ENCODE data around the gene MST1.

DNA sequence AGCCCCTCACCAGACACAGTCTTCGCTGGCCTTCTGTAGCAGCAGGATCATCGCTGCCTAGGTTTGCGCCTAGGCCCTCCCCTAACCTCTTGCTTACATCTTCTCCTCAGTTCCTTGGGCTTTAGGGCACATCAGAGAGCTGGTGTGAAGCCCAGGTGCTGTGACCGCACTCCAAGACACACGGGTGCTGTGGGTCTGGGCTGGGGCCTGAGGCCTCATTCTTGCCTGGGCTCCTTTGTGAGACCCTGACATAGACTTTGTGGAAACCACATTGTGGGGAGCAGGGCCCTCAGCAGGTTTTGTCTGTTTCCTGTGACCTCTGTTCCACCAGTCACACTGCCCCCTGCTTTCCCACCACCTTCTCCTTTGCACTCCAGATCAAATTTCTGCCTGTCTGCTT lies 22.2 kb upstream of the MST1 start:
- TF ChIP-seq, protein P1, sequence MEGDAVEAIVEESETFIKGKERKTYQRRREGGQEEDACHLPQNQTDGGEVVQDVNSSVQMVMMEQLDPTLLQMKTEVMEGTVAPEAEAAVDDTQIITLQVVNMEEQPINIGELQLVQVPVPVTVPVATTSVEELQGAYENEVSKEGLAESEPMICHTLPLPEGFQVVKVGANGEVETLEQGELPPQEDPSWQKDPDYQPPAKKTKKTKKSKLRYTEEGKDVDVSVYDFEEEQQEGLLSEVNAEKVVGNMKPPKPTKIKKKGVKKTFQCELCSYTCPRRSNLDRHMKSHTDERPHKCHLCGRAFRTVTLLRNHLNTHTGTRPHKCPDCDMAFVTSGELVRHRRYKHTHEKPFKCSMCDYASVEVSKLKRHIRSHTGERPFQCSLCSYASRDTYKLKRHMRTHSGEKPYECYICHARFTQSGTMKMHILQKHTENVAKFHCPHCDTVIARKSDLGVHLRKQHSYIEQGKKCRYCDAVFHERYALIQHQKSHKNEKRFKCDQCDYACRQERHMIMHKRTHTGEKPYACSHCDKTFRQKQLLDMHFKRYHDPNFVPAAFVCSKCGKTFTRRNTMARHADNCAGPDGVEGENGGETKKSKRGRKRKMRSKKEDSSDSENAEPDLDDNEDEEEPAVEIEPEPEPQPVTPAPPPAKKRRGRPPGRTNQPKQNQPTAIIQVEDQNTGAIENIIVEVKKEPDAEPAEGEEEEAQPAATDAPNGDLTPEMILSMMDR (IDR thresholded peaks at IDR 0.05), result no peak
- no peak for TF ChIP-seq POLR2A (IDR thresholded peaks at IDR 0.05)

All from adrenal gland (tissue), 5 donors.